GM19240 (cell line): ENCODE measurements around the gene ARVCF.
A peak's percentile ranks its signal among the peaks of the same experiment; 100 is the strongest.

ENCODE experiments used
- DNase-seq: peaks from one replicate; pipeline ENCODE4 v3.0.0; 2011; ENCODE audit warnings: low spot score; ENCODE audit not compliant: insufficient read length

The ARVCF gene

DNA sequence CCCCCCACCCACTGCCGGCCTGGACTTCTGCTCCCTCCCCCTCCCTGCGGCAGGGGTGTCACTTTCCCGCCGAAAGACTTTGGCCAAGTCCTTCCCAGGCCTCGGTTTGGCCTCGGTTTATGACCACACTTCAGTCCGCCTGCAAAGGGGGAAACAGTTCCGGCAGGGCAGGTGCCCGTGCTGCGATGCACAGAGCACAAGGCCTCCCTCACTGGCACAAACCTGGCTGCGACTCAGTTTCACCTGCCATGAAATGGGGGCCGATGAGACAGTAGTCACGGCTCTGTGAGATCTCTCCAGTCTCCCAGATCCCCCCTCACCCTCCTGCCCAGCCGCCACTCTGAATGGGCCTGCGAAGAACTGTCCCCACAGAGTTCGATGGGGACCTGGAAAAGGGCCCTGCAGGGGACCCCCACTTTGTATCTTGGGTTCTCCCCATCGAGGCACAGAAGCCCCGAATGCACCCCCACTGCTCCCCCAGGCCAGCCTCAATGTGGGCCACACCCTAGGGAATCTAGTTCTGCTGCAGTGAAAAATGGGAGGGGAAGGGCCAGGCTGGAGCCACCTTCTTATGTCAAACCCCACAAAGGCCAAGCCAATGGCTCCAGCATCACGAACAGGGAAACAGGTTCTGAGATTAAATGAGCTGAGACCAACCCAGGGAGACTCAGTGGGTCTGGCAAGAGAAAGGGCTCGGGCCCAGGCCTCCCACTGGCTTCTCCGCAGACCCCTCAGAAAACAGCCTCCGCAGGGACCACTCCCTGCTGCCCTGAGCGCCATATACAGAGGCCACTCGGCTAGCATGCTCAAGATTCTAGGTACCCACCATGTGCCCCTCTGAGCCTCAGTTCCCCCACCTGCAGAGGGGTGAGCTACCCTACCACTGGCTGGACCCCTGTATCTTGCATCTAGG lies 29.0 kb downstream of the ARVCF start:
- DNase-seq, result no peak

DNA sequence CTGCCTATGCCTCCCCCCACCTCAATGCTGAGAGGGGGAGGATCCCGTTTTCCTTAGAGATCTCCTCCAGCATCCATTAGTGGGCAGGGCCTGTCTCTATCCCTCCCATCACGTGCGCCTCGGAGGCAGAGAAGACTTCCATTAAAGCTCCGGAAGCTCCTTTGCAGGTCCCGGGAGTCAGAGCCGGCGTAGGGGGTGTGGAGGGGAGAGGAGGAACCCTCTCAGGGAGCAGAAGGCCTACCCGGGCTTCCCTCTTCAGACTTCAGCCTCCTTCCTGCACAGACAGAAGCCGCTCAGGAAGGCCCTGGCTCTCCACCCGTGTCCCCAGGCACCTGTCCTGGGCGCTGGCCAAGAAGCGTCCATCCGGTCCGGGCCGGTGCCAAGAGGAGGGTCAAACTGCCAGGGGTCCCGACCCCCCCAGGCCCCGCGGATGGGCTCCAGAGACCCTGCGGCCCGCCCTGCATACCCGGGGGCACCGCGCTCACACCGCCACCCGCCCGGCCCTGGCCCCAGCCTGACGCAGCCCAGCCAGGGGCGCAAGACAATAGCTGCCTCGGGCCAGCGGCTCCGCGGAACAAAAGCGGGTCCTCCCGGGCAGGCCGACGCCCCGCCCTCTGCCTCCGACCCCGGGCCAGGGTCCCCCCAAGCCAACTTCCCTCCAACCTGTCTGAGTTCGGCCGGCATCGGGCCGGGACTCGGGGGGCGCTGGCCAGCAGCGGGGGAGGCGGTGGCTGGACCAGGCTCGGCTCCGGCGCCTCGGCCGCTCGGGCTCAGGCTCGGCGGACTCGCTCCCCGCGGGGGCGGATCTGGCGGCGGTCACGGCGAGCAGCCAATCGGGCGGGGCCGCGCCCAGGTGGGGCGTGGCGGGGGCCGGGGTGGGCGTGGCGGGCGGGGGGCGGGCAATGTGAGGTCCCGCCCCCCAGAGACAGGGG lies 29.9 kb downstream of the ARVCF start:
- DNase-seq, result peak; percentile 96

DNA sequence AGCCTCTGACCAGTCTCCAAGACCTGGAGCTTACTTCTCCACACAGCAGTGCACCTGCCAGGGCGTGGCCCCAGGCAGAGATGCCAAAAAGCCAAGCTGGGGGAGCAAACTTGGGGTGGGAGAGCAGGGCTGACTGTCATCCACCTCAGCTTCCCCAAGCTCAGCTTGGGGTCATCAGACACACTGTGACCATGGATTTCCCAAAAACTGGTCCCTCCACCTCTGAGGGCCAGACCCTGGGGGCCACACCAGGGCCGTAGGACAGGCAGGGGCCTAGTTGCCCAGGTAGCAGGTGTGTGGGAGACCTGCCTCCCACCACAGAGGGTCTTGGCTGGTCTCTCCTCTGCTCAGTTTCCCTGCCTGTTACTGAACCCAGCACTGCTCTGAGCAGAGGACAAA lies 30.6 kb downstream of the ARVCF start:
- DNase-seq, result no peak

DNA sequence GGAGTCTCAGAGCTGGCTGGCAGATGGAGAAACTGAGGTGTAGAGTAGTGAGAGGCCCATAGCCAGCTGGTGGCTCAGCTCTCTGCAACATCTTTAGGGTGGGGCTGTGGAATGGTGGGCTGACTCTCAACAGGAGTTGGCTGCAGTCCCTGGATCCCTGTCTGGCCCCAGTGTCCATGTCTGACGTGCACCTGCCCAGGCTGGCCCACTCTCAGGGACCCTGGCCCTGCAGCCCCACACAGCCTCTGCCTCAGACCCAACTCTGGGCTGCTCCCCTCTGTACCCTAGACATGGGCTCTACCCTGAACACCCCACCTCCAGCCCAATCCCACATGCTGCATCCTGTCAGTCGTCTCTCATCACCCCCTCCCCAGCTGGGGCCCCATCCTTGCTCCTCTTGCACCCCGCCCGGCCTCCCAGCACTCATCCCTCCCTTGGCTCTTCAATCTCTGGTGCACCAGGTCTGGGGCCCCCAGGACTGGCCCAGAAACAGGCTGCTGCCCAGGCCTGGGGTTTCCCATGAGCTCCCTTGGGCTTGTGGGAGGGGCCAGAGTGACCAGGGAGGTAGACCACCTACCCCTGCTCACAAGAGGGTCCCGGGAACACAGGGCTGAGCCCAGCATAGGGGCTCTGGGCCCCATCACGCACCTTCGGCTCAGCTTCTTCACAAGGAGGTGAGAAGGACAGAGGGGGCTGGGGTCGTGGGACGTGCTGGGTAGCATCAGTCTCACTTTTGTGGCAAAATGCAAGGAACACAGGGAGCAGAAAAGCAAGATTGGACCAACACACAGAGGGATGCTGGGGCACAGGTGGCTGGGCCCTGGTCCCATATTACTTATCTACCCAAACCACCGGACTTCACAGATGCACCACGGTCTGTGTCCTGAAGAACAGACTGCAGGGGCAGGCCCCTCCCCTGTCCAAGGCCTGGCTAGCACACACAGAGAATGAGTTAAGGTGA lies 31.5 kb downstream of the ARVCF start:
- DNase-seq, result no peak

DNA sequence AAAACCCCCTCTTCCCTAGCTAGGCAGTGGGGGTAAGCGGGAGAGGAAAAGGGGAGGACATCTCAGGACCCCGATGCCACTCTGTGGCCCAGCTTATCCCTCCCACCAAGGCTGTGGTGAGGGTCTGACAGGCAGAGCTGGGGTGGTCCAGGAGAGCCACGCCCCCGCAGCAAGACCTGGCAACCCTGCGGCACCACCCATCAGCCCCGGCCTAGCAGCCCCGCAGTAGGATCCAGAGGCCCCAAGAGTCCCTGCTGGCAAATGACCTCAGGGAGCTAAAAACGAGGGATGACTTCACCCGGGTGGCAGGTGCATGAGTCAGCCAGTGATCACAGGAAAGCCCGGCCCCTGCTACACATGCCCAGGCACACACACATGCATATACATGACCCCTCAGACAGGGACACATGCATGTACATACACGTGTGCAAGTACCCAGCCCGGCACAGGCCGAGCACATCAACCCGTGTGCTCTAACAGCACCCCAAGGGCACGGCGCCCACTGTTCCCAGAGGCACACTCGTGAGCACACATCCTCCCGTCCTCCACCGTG lies 32.3 kb downstream of the ARVCF start:
- no peak for DNase-seq

DNA sequence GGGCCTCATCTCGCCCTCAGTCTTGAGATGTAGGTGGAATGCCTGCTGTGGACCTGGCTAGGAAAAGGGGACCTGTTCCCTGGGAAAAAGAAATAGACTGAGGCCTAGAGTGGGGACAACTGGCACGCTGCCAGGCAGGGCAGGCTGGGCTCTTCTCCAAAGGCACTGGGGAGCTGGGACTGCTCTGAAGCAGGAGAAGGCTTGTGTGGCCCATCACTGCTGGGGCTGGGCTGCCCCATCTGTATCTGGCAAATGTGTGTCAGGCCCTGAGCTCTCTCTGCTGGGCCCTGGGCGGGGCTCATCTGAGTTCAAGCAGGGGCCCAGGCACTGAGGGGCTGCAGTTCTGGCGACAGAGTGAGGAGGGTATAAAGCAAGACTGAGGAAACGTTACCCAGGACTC lies 32.9 kb downstream of the ARVCF start:
- DNase-seq, result no peak

DNA sequence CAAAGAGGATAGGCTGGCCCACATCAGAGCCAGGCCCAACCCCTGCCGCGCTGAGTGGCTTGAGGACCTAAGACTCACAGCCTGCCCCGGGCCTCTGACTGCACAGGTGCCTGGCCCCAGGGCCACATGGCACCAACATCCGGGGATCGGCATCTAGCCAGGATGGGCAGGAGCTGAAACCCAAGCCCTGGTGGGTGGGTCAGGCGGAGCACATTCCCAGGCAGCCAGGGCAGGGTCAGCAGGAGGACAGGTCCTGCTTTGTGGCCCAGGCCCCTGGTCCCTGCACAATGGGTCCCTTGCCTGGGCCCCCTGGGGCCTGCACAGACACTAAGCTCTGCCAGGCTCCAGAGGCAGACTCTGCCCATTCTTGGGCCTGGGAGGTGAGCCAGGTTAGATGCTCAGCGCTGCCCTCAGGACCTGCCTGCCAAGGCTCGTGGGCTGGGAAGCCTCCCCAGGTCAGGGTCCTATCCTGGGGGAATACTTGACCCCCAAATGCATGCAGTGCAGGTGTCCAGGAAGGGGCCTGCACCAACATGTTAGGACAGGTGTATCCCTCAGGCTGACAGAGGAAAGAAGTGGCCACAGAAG lies 33.5 kb downstream of the ARVCF start:
- no peak for DNase-seq

DNA sequence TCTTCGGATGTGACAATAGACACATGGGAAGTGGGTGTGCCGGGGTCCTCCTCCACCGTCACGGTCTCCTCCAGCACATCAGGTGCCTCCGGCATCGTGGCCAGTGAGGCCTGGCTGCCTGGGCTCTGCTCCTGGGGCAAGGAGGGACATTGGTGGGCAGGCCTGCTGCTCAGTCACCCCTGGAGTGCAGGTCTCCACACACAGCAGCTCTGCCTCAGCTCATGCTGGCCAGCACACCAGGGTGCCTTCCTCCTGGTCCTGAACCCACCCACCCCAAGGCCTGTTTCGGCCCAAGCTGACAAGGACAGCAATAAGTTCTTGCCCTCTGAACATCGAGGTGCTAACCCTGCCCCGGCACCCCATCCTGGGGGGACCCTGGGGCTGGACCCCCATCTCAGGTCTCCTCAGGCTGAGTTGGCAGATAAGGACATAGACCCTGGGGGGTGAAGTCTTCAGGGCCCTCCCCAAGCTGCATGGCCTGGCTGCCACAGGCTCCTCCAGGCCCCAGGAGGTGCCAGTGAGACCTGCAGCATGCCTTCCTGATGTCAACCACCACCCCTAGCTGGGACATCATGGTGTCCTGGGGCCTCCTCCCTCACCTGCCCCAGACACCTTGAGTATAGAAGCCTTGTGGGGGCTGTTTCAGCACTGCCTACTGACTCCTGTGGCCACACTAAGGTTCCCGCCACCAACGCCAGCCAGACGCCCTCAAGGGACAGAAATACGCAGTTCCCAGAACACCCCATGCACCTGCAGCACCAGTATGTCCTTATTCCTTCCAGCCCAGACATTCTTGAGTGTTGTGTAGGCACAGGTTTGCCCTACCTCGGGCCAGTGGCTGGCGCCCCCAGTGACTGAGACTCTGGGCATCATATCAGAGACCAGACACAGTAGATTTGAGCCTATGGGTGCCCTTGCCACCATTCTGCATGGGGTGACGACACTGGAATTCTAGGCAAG lies 34.4 kb downstream of the ARVCF start:
- no peak for DNase-seq

DNA sequence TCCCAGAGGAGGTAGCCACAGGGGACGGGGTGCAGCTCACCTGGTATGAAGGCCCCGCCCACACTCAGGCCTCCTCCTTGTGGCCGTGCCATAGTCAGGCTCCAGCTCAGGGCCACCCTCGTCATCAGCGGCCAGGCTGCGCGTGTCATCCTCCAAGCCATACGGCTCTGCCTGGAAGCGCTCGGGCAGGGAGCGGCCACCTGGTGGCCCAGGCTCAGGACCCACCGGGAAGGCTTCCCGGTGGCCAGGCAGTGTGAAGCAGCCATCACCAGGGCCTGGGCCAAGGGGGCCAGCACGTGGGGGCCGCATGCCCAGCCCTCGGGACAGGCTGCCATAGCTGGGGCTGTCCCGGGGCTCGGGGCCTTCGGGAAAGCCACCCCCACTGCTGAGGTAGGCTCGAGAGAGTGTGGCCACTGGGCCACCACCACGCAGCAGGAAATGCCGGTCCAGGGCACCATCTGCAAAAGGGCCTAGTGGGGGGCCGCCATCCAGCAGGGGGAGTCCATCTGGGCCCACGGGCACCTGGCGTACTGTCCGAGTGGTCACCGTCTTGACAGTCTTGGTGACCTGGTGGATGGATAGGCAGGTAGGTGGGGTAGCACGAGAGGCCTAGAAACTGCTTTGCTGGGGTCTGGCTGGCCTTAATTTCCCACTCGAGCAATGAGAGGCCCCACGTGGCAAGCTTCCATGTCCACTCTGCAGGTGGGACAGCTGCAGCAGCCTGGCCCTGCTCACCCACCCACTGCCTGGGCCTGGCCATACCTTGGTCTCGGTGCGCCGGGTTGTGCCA lies 35.3 kb downstream of the ARVCF start:
- no peak for DNase-seq

DNA sequence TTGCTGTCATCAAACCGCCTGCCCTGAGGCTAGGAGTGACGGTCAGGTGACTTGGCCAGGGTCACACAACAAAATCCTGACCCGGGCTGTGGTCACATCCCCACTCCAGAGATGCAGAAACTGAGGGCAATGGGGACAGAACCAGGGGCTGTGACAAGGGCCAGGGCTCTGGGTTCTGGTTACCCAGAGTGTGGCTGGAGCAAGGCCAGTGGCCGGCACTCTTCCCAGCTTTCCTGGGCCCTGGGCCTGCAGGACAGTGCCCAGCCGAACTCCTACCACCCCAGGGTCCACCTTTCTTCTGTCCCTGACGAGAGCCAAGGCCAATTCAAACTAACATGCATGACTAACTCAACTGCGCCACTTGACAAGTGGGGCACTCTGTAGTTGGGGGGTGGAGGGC lies 35.9 kb downstream of the ARVCF start:
- DNase-seq, result no peak

DNA sequence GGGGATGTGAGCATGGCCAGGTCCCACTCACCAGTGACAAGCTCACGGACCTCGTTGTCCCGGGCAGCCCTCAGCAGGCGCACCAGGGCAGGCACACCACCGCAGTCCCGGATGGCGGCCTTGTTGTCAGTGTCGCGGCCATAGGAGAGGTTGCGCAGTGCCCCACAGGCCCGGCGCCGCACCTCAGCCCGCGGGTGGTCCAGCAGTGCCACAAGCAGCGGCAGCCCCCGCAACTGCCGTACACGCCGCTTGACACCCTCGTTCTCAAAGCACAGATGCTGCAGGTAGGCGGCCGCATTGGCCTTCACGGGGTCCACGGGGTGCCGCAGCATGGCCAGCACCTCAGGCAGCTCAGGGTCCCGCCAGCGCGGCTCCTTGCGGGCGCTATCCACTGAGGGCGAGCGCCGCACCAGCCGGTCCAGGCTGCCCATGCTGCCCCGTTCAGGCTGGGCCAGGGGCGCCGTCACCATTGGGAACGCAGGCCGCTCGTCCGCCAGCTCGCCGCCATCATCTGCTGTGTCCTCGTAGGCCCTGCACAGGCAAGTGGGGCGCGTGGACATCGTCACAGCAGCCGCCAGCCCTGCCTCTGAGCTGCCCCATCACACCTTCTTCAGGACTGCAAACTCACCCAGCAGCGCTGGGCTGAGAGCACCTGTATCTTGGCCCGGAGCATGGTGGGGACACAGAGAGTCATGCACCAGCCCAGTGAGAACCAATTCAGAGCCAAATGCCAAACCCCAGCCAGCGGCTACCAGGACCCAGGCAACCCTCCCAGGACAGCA lies 36.7 kb downstream of the ARVCF start:
- DNase-seq, result no peak

DNA sequence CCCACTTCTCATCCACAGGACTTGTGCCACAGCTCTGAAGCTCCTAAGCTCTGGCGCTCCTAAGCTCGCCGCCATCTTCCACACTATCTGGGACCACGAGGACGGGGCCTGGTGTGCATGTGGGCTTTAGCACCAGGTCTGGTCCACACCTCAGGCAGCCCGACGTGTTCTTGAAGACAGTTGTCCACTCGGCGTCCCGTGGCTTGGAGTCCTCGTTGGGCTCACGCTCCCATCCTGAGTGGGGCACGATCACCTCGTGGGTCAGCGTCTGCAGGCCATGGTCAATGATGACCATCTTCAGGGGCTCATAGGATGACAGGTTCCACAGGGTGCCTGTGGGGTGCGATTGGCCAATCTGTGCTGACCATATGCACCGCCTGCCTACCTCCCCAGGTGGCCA lies 37.9 kb downstream of the ARVCF start:
- DNase-seq, result no peak

DNA sequence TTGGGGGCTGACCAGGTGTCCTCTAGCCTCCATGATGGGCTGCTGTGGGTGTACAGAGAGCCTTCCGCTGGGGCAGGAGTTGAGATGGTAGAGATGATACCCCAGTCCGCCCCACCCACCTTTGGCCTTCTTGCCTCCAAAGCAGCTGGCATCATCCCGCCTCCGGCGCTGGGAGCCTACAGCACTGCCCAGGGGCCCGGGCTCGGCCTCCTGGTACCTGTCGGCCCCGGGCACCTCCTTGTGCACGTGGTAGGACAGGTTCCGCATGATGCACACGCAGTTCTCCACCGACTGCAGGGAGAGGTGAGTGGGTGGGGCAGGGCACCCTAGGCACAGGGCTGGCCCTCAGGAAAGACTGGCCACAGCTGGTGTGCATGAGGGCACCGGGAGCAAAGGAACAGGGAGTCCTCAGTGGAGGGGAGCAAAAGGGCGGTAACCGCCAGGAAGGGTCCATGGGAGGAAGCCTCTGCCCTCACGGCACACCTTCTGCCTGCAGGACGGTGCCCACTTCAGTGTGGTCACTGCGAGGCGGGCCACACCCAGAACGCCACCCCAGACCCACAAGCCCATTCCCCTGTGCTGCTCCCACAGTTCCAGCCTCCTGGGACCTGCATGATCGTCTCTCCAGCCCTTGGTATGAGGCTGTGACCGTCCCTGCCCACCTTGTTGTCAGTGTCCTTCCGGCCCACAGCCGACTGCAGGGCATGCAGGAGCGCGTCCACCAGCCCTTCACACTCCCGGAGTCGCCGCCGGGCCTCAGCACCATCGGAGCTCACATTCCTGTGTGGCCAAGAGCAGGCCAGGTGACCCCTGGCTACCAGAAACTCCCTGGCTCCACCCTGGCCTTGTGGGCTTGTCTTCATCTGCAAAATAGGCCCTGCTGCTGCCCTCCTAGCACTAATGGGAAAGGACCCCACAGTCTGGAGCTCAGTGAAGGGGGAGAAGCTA lies 39.1 kb downstream of the ARVCF start:
- DNase-seq, result no peak

DNA sequence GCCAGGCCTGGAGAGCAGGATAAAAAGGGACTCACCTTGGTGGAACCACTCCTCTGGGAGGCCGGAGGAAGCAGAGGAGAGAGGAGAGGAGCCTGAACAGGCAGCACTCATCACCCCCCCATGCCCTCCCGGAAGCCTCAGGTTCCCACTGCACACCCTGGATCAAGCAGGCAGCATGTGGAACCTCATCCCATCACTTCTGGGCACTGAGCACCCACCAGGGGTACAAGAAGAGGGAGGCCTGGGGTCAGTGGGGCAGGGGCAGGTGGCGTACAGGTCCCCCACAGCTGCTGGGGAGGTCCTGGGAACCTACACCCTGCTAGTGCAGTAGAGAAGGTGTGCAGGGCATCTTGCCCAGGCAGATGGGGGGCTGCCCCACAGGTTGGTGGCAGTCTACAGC lies 40.0 kb downstream of the ARVCF start:
- no peak for DNase-seq

DNA sequence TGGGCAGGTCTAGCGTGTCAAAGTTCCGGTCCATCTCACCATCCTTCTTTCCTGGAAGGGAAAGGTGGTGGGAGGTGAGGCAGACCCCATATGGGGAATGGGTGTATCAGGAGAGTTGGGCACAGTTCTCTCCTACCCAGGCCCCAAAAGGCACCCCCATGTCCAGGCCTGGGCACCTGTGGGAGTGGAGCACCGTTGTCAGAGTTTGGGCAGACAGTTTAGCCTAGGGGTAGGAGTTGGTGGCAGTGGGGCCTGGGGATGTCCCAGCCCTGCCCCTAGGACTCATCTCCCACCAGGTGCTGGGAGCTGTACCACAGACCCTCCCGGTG lies 41.0 kb downstream of the ARVCF start:
- DNase-seq, result no peak

DNA sequence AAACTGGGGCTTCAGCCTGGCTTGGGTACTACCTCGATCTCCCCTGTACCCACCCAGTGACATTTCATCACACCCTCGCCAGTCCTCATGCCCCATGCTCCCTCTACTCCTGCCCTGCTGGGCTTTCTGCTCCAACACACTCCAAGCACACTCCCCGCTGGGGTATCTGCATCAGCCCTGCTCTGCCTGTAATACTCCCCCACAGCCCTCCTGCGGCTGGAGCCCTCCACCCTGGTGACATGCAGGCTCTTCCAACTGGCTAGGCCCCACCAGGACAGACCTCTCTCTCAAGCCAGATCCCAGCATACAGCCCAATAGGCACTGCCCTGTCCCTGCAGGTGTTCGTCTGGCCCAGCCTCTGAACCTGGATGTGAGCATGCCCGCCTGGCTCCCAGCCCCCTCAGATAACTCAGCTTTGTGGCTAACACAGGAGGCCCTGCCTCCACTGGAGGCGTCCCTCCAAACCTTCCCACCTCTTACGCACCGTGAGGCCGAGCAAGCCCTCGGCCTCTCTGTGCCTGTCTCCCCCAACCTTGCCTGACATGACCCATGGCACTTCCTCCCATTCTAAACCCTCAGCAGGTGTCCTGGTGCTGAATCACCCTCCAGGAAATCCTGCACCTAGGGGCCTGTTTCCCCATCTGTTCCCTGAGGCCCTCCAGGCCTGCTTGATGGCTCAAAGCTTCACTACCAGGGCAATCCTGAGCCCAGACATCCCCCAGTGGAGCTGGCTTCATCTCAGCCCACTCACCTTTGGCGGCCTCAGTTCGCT lies 41.5 kb downstream of the ARVCF start:
- no peak for DNase-seq
